ENCODE results near the gene IMPA2.

DNA sequence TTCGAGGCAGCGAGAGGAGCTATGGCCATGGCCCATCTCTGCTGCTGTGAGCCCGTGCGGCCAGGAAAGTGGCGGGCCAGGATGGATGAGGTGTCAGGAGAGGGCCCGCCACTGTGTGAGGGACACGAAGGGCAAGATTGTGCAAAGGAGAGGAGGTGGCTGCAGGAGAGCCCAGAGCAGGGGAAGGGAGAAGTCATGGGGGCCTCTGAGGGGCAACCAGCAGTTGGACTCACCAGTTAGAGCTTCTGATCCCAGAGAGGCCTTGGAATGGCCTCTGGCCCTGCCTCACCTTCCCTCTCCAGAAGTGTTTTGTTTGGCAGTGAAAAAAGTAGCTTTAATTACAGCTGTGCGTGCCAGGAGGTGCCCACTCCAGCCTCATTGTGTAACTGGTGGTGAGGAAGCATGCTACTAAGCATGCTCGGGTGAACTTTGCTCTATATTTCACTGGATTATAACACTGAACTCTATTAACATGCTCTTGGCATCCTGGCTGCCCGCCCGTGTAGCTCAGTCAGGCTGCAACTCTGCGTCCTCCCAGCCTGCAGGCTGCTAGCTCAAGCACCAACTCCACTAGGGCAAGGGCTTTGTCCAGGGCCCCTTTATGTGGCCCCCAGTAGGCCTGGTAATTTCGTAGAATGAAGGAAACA, 34.2 kb downstream of the IMPA2 start:
- TF ChIP-seq, protein P1, sequence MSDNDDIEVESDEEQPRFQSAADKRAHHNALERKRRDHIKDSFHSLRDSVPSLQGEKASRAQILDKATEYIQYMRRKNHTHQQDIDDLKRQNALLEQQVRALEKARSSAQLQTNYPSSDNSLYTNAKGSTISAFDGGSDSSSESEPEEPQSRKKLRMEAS (IDR thresholded peaks at IDR 0.05; ENCODE audit: low read depth, low read length), result no peak
- TF ChIP-seq, protein P2, sequence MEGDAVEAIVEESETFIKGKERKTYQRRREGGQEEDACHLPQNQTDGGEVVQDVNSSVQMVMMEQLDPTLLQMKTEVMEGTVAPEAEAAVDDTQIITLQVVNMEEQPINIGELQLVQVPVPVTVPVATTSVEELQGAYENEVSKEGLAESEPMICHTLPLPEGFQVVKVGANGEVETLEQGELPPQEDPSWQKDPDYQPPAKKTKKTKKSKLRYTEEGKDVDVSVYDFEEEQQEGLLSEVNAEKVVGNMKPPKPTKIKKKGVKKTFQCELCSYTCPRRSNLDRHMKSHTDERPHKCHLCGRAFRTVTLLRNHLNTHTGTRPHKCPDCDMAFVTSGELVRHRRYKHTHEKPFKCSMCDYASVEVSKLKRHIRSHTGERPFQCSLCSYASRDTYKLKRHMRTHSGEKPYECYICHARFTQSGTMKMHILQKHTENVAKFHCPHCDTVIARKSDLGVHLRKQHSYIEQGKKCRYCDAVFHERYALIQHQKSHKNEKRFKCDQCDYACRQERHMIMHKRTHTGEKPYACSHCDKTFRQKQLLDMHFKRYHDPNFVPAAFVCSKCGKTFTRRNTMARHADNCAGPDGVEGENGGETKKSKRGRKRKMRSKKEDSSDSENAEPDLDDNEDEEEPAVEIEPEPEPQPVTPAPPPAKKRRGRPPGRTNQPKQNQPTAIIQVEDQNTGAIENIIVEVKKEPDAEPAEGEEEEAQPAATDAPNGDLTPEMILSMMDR (IDR thresholded peaks at IDR 0.05; ENCODE audit: low read depth, low read length), result no peak
- TF ChIP-seq MYC (IDR thresholded peaks at IDR 0.05; ENCODE audit: low read depth, low read length), result no peak
- TF ChIP-seq POLR2A (IDR thresholded peaks at IDR 0.05; ENCODE audit: extremely low read depth, insufficient read length), result no peak
